BLaER1 treated with 17β-estradiol and CSF1 and Interleukin-3, amounts not matched to agents 10 nM and 100 nM (cell line): ENCODE data around the gene PGBD5.

Experiments used
- H3K27ac ChIP-seq, 11 experiments: shearing (Covaris generic); formaldehyde crosslinking; 2 replicates each; pipeline ENCODE4 v1.8.1; 2022
- H3K27me3 ChIP-seq, 11 experiments: shearing (Covaris generic); formaldehyde crosslinking; 2 replicates each; pipeline ENCODE4 v1.8.1; 2022
- H3K36me3 ChIP-seq, 11 experiments: shearing (Covaris generic); formaldehyde crosslinking; 2 replicates each; pipeline ENCODE4 v1.8.1; 2022
- H3K4me1 ChIP-seq, 10 experiments: shearing (Covaris generic); formaldehyde crosslinking; 2 replicates each; pipeline ENCODE4 v1.8.1; 2022
- H3K4me2 ChIP-seq, 11 experiments: shearing (Covaris generic); formaldehyde crosslinking; 2 replicates each; pipeline ENCODE4 v1.8.1; 2022
- H3K4me3 ChIP-seq, 10 experiments: shearing (Covaris generic); formaldehyde crosslinking; 2 replicates each; pipeline ENCODE4 v1.8.1; 2022
- H3K9ac ChIP-seq, 11 experiments: shearing (Covaris generic); formaldehyde crosslinking; 2 replicates each; pipeline ENCODE4 v1.8.1; 2022
- H3K9me3 ChIP-seq, 11 experiments: shearing (Covaris generic); formaldehyde crosslinking; replicated peaks in 1 of 11; 2 replicates each; pipeline ENCODE4 v1.8.1; 2022
- H4K20me1 ChIP-seq, 11 experiments: shearing (Covaris generic); formaldehyde crosslinking; 2 replicates each; pipeline ENCODE4 v1.8.1; 2022
- Cebpa-rat ChIP-seq, 11 experiments: shearing (Covaris generic); IDR thresholded peaks; 2 replicates each; pipeline ENCODE4 v1.8.1; 2022

The PGBD5 gene

GRCh38 chr1:230355128-230355527, 71.0 kb downstream of the PGBD5 start:
- Histone ChIP-seq H3K27me3 (no peaks in the 10 kb centered on the region), H3K27ac (no peak overlapping the region), H4K20me1 (peaks cover 0 to 77% (median 0%) of the 10 kb centered on the region in 11 experiments; a peak in 5 of 22 replicates), H3K36me3 (peaks cover 0 to 91% (median 0%) of the 10 kb centered on the region in 11 experiments; a peak in 5 of 22 replicates), H3K4me2 (no peak overlapping the region), H3K4me1 (no peaks in the 10 kb centered on the region), H3K9me3 (no peaks in the 10 kb centered on the region; a peak in 1 of 22 replicates), H3K9ac (no peak overlapping the region), H3K4me3 (no peak overlapping the region)
- no peak for TF ChIP-seq Cebpa-rat (IDR thresholded peaks at IDR 0.05)

- Histone ChIP-seq H3K4me3 (no peak overlapping the region), H3K4me1 (no peaks in the 10 kb centered on the region), H4K20me1 (peaks cover 0 to 66% (median 0%) of the 10 kb centered on the region in 11 experiments; a peak in 5 of 22 replicates), H3K27me3 (no peaks in the 10 kb centered on the region), H3K9ac (no peak overlapping the region), H3K9me3 (no peaks in the 10 kb centered on the region), H3K4me2 (no peak overlapping the region), H3K36me3 (peaks cover 0 to 91% (median 0%) of the 10 kb centered on the region in 11 experiments; a peak in 5 of 22 replicates), H3K27ac (no peak overlapping the region)
- no peak for TF ChIP-seq Cebpa-rat (IDR thresholded peaks at IDR 0.05)
Observed at GRCh38 chr1:230354005-230354404, 72.1 kb downstream of the PGBD5 start.

DNA sequence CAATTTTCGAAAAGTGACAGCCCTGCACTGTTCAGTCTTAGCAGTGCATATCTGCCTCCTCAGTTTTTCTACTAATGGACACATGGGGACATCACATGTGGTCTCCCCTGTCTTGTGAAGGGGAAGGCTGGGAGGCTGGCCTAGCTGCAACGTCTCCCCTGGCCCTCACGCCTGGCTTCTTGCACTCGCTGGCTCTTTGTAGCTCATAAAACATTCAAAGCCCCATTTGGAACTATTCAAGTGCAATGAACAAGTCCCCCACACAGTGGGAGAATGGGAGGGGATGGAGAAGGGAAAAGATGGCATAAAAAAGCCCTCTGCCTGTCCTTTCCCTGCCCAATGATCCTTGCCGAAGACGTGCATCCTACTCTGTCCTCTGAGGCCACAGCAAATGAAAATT, 73.6 kb downstream of the PGBD5 start:
- no peak overlapping the region for H3K4me2 ChIP-seq

GRCh38 chr1:230351983-230352382, 74.1 kb downstream of the PGBD5 start:
- H3K9ac ChIP-seq, result no peak overlapping the region
- no peak overlapping the region for H3K4me3 ChIP-seq
- H3K9me3 ChIP-seq, result no peaks in the 10 kb centered on the region
- H3K4me1 ChIP-seq, result no peaks in the 10 kb centered on the region
- H3K36me3 ChIP-seq, result peaks cover 0 to 99% (median 0%) of the 10 kb centered on the region in 11 experiments; a peak in 5 of 22 replicates
- H3K27ac ChIP-seq, result no peak overlapping the region
- H3K4me2 ChIP-seq, result no peak overlapping the region
- H3K27me3 ChIP-seq, result no peaks in the 10 kb centered on the region
- H4K20me1 ChIP-seq, result peaks cover 0 to 46% (median 0%) of the 10 kb centered on the region in 11 experiments; a peak in 5 of 22 replicates
- no peak for TF ChIP-seq Cebpa-rat (IDR thresholded peaks at IDR 0.05)

More for the DNA sequence above, 73.6 kb downstream of the PGBD5 start:
- peaks cover 0 to 52% (median 0%) of the 10 kb centered on the region in 11 experiments; a peak in 5 of 22 replicates for H4K20me1 ChIP-seq
- H3K36me3 ChIP-seq, result peaks cover 0 to 99% (median 0%) of the 10 kb centered on the region in 11 experiments; a peak in 5 of 22 replicates
- TF ChIP-seq Cebpa-rat (IDR thresholded peaks at IDR 0.05), result no peak
- no peak overlapping the region for H3K9ac ChIP-seq
- H3K27me3 ChIP-seq, result no peaks in the 10 kb centered on the region
- H3K4me3 ChIP-seq, result no peak overlapping the region
- no peaks in the 10 kb centered on the region for H3K9me3 ChIP-seq
- no peak overlapping the region for H3K27ac ChIP-seq
- no peaks in the 10 kb centered on the region for H3K4me1 ChIP-seq

DNA sequence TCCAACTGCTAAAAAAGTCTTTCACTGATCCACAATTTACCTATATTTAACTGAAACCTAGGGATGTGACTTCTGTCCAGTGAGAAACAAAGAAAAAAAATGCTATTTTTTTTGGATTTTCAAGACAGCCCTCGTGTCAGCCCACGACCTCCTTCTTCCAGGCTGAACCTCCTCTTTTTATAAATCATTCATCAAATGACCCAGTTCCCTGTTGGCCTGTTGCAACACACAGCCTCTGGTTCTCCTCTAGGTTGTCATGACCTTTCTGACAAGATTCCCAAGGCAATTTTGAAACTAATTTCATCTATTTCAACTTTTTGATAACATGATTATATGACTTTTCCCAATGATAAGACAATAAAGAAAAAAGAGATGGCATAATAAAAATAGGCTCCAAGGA, 74.6 kb downstream of the PGBD5 start:
- no peaks in the 10 kb centered on the region for H3K4me1 ChIP-seq
- no peaks in the 10 kb centered on the region for H3K27me3 ChIP-seq
- H3K4me3 ChIP-seq, result no peak overlapping the region
- peaks cover 0 to 41% (median 0%) of the 10 kb centered on the region in 11 experiments; a peak in 5 of 22 replicates for H4K20me1 ChIP-seq
- no peaks in the 10 kb centered on the region for H3K9me3 ChIP-seq
- no peak overlapping the region for H3K9ac ChIP-seq
- H3K27ac ChIP-seq, result no peak overlapping the region
- no peak overlapping the region for H3K4me2 ChIP-seq
- TF ChIP-seq Cebpa-rat (IDR thresholded peaks at IDR 0.05), result no peak
- peaks cover 0 to 99% (median 0%) of the 10 kb centered on the region in 11 experiments; a peak in 5 of 22 replicates for H3K36me3 ChIP-seq

GRCh38 chr1:230350208-230350921, 75.8 kb downstream of the PGBD5 start:
- Histone ChIP-seq H3K9ac (no peak overlapping the region), H3K27ac (no peak overlapping the region), H3K4me3 (no peak overlapping the region), H4K20me1 (peaks cover 0 to 33% (median 0%) of the 10 kb centered on the region in 11 experiments; a peak in 4 of 22 replicates), H3K27me3 (no peaks in the 10 kb centered on the region), H3K9me3 (no peaks in the 10 kb centered on the region), H3K36me3 (peaks cover 0 to 99% (median 0%) of the 10 kb centered on the region in 11 experiments; a peak in 5 of 22 replicates), H3K4me2 (no peak overlapping the region), H3K4me1 (0 out of 20 replicates have a peak, but pooled peaks cover 0 to 5% (median 0%) of the 10 kb centered on the region in 10 experiments)
- TF ChIP-seq Cebpa-rat (IDR thresholded peaks at IDR 0.05), result no peak

DNA sequence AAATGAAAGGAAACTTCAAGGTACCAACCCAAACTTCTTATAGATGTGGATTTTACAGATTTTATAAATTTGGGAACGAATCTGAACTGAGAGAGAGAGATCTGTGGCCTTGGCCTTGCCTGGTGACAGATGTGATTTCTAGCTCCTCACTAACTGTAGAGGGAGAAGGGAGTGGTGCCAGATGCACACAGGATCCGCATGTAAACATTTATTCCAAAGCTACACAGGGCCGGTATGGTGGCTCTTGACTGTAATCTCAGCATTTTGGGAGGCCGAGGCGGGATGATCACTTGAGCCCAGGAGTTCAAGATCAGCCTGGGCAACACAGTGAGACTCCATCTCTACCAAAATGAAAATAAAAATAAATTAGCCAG, 77.1 kb downstream of the PGBD5 start:
- TF ChIP-seq Cebpa-rat (IDR thresholded peaks at IDR 0.05), result no peak
- no peak overlapping the region for H3K4me3 ChIP-seq
- 0 out of 20 replicates have a peak, but pooled peaks cover 0 to 7% (median 0%) of the 10 kb centered on the region in 10 experiments for H3K4me1 ChIP-seq

GRCh38 chr1:230348386-230349019, 77.6 kb downstream of the PGBD5 start:
- TF ChIP-seq Cebpa-rat (IDR thresholded peaks at IDR 0.05), result no peak
- Histone ChIP-seq H3K9me3 (no peaks in the 10 kb centered on the region), H4K20me1 (peaks cover 0 to 15% (median 0%) of the 10 kb centered on the region in 11 experiments; a peak in 4 of 22 replicates), H3K4me2 (no peak overlapping the region), H3K27ac (no peak overlapping the region), H3K9ac (no peak overlapping the region), H3K27me3 (no peaks in the 10 kb centered on the region), H3K36me3 (peaks cover 0 to 96% (median 0%) of the 10 kb centered on the region in 11 experiments; a peak in 5 of 22 replicates), H3K4me3 (no peak overlapping the region), H3K4me1 (0 out of 20 replicates have a peak, but pooled peaks cover 0 to 7% (median 0%) of the 10 kb centered on the region in 10 experiments)

More for the DNA sequence above, 77.1 kb downstream of the PGBD5 start:
- Histone ChIP-seq H3K9ac (no peak overlapping the region), H3K4me2 (no peak overlapping the region), H3K36me3 (peaks cover 0 to 98% (median 0%) of the 10 kb centered on the region in 11 experiments; a peak in 5 of 22 replicates), H3K27me3 (no peaks in the 10 kb centered on the region), H3K27ac (no peak overlapping the region), H3K9me3 (no peaks in the 10 kb centered on the region), H4K20me1 (peaks cover 0 to 20% (median 0%) of the 10 kb centered on the region in 11 experiments; a peak in 4 of 22 replicates)

GRCh38 chr1:230347896-230348295, 78.2 kb downstream of the PGBD5 start:
- no peak overlapping the region for H3K4me3 ChIP-seq
- H3K36me3 ChIP-seq, result peaks cover 0 to 96% (median 0%) of the 10 kb centered on the region in 11 experiments; a peak in 5 of 22 replicates
- H3K27me3 ChIP-seq, result no peaks in the 10 kb centered on the region
- no peak for TF ChIP-seq Cebpa-rat (IDR thresholded peaks at IDR 0.05)
- no peak overlapping the region for H3K27ac ChIP-seq
- peaks cover 0 to 13% (median 0%) of the 10 kb centered on the region in 11 experiments; a peak in 4 of 22 replicates for H4K20me1 ChIP-seq
- H3K4me1 ChIP-seq, result 0 out of 20 replicates have a peak, but pooled peaks cover 0 to 7% (median 0%) of the 10 kb centered on the region in 10 experiments
- H3K4me2 ChIP-seq, result no peak overlapping the region
- no peaks in the 10 kb centered on the region for H3K9me3 ChIP-seq
- H3K9ac ChIP-seq, result no peak overlapping the region
